DOHH2 (cell line): ENCODE measurements around the gene ZNF263.

ENCODE experiments used
- EZH2phosphoT487 ChIP-seq: fragments of 200-600 bp; sonication (generic); IDR thresholded peaks from 2 replicates; pipeline ENCODE4 v1.6.1; 2017; ENCODE audit warnings: borderline replicate concordance, mild to moderate bottlenecking, antibody characterized with exemption, low read length, moderate library complexity, mixed read lengths
- TF ChIP-seq, protein P1 (sequence below): fragments of 200-600 bp; sonication (generic); IDR thresholded peaks from one replicate; pipeline ENCODE4 v1.5.1; 2014; ENCODE audit warnings: antibody characterized with exemption, mild to moderate bottlenecking, low read depth, low read length; ENCODE audit not compliant: poor library complexity, severe bottlenecking

DNA sequence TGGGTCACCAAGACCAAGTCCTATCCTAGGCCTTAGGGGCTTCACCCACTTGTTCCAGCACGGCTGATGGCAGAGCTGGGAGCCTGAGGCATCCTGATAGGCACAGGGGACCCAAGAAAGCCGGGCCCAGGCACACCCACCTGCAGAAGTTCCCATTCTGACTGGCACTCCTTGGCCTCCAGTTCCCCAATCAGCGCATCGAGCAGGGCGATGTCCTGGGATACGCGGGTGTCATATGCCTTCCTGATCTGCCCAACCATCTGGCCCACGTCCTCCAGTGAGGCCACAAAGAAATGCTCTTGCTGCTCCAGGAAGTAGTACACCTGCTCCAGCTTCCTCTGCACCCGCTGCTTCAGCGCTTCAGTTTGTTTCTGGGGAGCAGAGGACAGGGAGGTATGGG lies 36.4 kb upstream of the ZNF263 start:
- TF ChIP-seq, protein P1, sequence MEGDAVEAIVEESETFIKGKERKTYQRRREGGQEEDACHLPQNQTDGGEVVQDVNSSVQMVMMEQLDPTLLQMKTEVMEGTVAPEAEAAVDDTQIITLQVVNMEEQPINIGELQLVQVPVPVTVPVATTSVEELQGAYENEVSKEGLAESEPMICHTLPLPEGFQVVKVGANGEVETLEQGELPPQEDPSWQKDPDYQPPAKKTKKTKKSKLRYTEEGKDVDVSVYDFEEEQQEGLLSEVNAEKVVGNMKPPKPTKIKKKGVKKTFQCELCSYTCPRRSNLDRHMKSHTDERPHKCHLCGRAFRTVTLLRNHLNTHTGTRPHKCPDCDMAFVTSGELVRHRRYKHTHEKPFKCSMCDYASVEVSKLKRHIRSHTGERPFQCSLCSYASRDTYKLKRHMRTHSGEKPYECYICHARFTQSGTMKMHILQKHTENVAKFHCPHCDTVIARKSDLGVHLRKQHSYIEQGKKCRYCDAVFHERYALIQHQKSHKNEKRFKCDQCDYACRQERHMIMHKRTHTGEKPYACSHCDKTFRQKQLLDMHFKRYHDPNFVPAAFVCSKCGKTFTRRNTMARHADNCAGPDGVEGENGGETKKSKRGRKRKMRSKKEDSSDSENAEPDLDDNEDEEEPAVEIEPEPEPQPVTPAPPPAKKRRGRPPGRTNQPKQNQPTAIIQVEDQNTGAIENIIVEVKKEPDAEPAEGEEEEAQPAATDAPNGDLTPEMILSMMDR = no peak
- no peak for TF ChIP-seq EZH2phosphoT487
